ENCODE data around the gene TULP1.

The TULP1 gene

GRCh38 chr6:35470663-35471120, 42.0 kb downstream of the TULP1 start:
- ChIA-PET CTCF (interaction anchor here (1.6 to 2.0 kb wide), 3 partner anchors 16 to 129 kb away, joined by 5 to 10 read pairs (median 7); no protein-coding TSS in a partner anchor), POLR2A (interaction anchor here (0.6 to 2.8 kb wide), 6 partner anchors 10 to 116 kb away, joined by 3 to 22 read pairs (median 12); partner anchors contain the start of gene TEAD3)
- H3K4me3 ChIP-seq (ENCODE audit: low read depth, low read length): peak overlapping the region; percentile 94
- no peak for DNase-seq (ENCODE audit: low read depth, low spot score)
- TF ChIP-seq CTCF (IDR thresholded peaks at IDR 0.05; ENCODE audit: insufficient read depth, low read length, missing control alignments): no peak

- ChIA-PET POLR2A (interaction anchor here (0.7 to 2.8 kb wide), 7 partner anchors 8 to 116 kb away, joined by 3 to 22 read pairs (median 12); partner anchors contain the start of gene TEAD3), CTCF (interaction anchor here (1.5 to 5.6 kb wide), 4 partner anchors 12 to 127 kb away, joined by 3 to 68 read pairs (median 6); partner anchors contain the start of gene PPARD)
- peak overlapping the region; percentile 94 for H3K4me3 ChIP-seq (ENCODE audit: low read depth, low read length)
- no peak for DNase-seq (ENCODE audit: low read depth, low spot score)
- no peak for TF ChIP-seq CTCF (IDR thresholded peaks at IDR 0.05; ENCODE audit: insufficient read depth, low read length, missing control alignments)
Observed at GRCh38 chr6:35469751-35470662, 42.7 kb downstream of the TULP1 start.

- DNase-seq (ENCODE audit: low read depth, low spot score): no peak
- POLR2A ChIA-PET: interaction anchor here (0.8 to 2.8 kb wide), 7 partner anchors 9 to 127 kb away, joined by 3 to 12 read pairs (median 5); partner anchors contain the start of genes PPARD and TEAD3
Observed at GRCh38 chr6:35468980-35469750, 43.5 kb downstream of the TULP1 start.

GRCh38 chr6:35468181-35468979, 44.3 kb downstream of the TULP1 start, which contains the start of gene RPL10A:
Gene RPL10A (plus strand): TSS chr6:35468401. CDS start chr6:35468435, 34 bp downstream.
- ChIA-PET CTCF (interaction anchor here (0.6 to 5.7 kb wide), 26 partner anchors 9 to 175 kb away, joined by 3 to 119 read pairs (median 5); partner anchors contain the start of genes DEF6, FANCE, PPARD and TEAD3), POLR2A (interaction anchor here (0.7 to 2.8 kb wide), 10 partner anchors 10 to 150 kb away, joined by 3 to 12 read pairs (median 4); partner anchors contain the start of genes PPARD and TEAD3)
- peak within 1 kb of the TSS; percentile 94 for H3K4me3 ChIP-seq (ENCODE audit: low read depth, low read length)
- peak; percentile 73 for DNase-seq (ENCODE audit: low read depth, low spot score)
- peak; percentile 96 for TF ChIP-seq CTCF (IDR thresholded peaks at IDR 0.05; ENCODE audit: insufficient read depth, low read length, missing control alignments)

More at GRCh38 chr6:35468980-35469750, 43.5 kb downstream of the TULP1 start:
- CTCF ChIA-PET: interaction anchor here (1.4 to 5.7 kb wide), 10 partner anchors 12 to 171 kb away, joined by 3 to 119 read pairs (median 8); partner anchors contain the start of genes DEF6, FANCE, PPARD and TEAD3
- TF ChIP-seq CTCF (IDR thresholded peaks at IDR 0.05; ENCODE audit: insufficient read depth, low read length, missing control alignments): no peak
- peak overlapping the region; percentile 94 for H3K4me3 ChIP-seq (ENCODE audit: low read depth, low read length)

- CTCF ChIA-PET: interaction anchor here (0.6 to 5.7 kb wide), 15 partner anchors 12 to 224 kb away, joined by 3 to 119 read pairs (median 7); partner anchors contain the start of genes DEF6, FANCE and PPARD
- TF ChIP-seq CTCF (IDR thresholded peaks at IDR 0.05; ENCODE audit: insufficient read depth, low read length, missing control alignments): no peak
- H3K4me3 ChIP-seq (ENCODE audit: low read depth, low read length): no peak overlapping the region
- POLR2A ChIA-PET: no interaction called here
- DNase-seq (ENCODE audit: low read depth, low spot score): no peak
Observed at GRCh38 chr6:35465646-35466045, 47.0 kb downstream of the TULP1 start.
